Activated CD4-positive, alpha-beta T cell treated with anti-CD3 and anti-CD28 coated beads for 48 hours (primary cell): Measurements from ENCODE around the gene ESYT2.

ENCODE experiments used
- DNase-seq: peaks from one replicate; pipeline ENCODE4 v3.0.0-alpha.2; 2020

ESYT2 gene

GRCh38 chr7:158740657-158741293, 88.5 kb downstream of the ESYT2 start:
- no peak for DNase-seq

- no peak for DNase-seq
These were observed 89.2 kb downstream of the ESYT2 start for GRCh38 chr7:158740013-158740656.

DNA sequence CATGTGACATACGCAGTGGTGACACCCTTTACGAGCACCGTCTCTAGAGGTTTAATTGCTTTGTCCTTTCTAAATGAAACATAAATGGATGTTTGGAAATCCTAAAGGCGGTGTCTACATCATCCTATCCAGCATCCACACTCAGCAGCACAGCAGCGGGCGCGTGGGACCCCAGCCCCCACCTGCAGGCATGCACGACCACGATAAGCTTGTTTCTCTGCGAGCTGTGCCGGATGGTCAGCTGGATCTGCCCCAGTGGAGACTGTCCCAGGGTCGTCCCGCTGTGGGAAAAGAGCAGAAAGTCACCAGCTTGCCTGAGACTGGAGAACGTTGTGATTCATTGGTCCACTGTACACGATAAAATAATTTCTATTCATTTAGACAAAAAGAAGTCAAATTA, 90.5 kb downstream of the ESYT2 start:
- DNase-seq = no peak

- DNase-seq = no peak
These were observed 92.1 kb downstream of the ESYT2 start for GRCh38 chr7:158737064-158737695.

- no peak for DNase-seq
These were observed 93.4 kb downstream of the ESYT2 start for GRCh38 chr7:158735935-158736334.

- no peak for DNase-seq
These were observed 94.4 kb downstream of the ESYT2 start for GRCh38 chr7:158734861-158735260.

- no peak for DNase-seq
These were observed 95.4 kb downstream of the ESYT2 start for GRCh38 chr7:158733775-158734494.

- no peak for DNase-seq
These were observed 96.1 kb downstream of the ESYT2 start for GRCh38 chr7:158733220-158733519.

GRCh38 chr7:158732494-158733219, 96.7 kb downstream of the ESYT2 start:
- no peak for DNase-seq

GRCh38 chr7:158731761-158732160, 97.5 kb downstream of the ESYT2 start:
- no peak for DNase-seq

DNA sequence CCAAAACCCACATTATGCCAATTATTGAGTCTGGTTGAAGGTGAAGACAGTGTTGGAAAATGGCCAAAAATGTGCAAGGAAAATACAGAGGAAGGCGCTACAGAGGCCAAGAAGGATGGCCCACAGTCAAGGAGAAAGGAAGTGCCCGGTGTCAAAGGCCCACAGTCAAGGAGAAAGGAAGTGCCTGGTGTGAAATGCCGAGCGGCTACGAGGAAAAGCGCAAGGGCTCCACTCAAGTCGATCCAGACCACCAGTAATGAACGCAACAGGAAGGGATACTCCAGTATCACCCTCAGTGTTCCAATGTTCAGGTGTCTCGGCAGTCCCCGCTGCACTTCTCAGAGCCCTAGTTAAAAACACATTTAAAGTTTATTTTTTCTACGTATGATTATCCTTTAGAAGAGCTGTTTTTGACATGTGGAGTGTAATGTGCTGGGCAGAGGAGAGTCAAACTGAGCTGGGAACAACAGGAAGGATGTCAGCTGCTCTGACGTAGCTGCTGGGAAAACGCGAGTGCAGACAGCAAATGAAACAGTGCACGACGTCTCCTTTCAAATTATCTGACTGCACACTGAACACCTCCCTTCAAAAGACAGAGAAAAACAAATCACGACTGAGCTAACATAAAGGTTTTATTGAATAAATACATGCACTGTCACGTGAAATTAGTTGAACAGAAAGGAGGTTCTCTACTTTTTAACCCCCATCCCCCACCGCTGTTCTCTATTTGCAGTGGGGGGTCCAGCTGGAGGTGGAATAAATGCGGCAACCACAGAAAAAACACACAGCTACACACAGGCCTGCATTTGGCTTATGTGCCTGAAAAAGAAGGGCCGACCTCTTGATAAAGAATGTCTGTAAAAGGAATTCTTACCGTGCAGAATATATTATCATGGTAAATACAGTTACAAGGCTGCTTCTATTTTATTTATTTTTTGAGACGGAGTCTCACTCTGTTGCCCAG, 98.6 kb downstream of the ESYT2 start:
- no peak for DNase-seq

- DNase-seq = no peak
These were observed 99.5 kb downstream of the ESYT2 start for GRCh38 chr7:158729646-158730382.

GRCh38 chr7:158728911-158729645, 100.2 kb downstream of the ESYT2 start:
- DNase-seq = no peak

DNA sequence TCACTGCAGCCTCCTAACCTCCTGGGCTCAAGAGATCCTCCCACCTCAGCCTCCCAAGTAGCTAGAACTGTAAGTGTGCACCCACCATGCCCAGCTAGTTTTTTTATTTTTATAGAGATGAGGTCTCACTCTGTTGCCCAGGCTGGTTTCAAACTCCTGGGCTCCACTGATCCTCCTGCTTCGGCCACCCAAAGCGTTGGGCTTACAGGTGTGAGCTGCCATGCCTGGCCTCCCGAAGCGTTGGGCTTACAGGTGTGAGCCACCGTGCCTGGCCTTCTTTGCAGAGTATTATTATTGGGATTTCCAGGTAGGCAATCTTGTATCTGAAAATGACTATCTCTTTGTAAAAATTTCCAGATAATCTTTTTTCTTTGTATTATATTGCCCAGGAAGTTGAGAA, 101.6 kb downstream of the ESYT2 start:
- no peak for DNase-seq

DNA sequence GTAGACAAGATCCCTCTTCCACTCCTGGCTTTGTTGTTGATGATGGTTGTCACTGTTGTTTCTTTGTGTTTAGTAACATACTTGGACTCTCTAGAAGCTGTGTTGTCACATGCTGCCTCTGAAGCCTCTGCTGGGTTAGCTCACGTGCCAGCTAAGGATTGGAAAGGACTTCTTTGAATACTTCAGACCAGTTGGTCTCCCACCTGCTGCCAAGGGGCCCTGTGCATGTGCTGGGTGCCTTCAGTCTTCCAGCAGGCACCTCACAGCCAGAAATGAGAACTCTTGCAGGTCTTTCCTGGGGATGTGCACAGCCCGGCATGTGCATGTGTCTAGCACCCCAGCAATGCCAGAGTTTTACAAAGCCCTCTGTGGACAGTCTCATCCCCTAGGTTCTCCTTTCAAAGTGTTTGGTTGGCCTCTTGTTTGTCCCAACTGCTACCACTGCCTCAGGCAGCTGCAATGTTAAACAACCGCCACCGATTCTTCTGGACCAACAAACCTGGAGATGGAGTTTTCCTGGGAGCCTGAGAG, 103.0 kb downstream of the ESYT2 start:
- DNase-seq = no peak

GRCh38 chr7:158725506-158725800, 103.9 kb downstream of the ESYT2 start:
- no peak for DNase-seq

GRCh38 chr7:158724658-158725505, 104.4 kb downstream of the ESYT2 start:
- DNase-seq = no peak

- DNase-seq = no peak
These were observed 105.5 kb downstream of the ESYT2 start for GRCh38 chr7:158723714-158724385.

GRCh38 chr7:158723266-158723665, 106.0 kb downstream of the ESYT2 start:
- no peak for DNase-seq
